Mucosa of descending colon (tissue), 3 donors: ENCODE data around the gene HDHD5. TPM values are rescaled to one million over a fixed set of nuclear protein-coding genes. Genes with fewer than 3 reads are reported as not detected.

Experiments
- ATAC-seq: fragments of 200-7000 bp; cut with Tn5 transposase; one replicate; pipeline ENCODE4 v1.9.1; 2020; ENCODE audit warnings: mild to moderate bottlenecking, moderate library complexity
- DNase-seq, 3 donors: peaks; one replicate each; pipeline ENCODE4 v3.0.0-alpha.2; 2020
- H3K36me3 ChIP-seq: fragments of 200-600 bp; one replicate; pipeline ENCODE4 v1.8.0; 2021; ENCODE audit warnings: low read depth, mild to moderate bottlenecking
- H3K4me1 ChIP-seq: fragments of 200-600 bp; one replicate; pipeline ENCODE4 v1.8.0; 2021; ENCODE audit warnings: low read depth, mild to moderate bottlenecking
- H3K4me3 ChIP-seq: fragments of 200-600 bp; one replicate; pipeline ENCODE4 v1.8.0; 2021; ENCODE audit warnings: mild to moderate bottlenecking
- H3K9me3 ChIP-seq: fragments of 200-600 bp; one replicate; pipeline ENCODE4 v1.8.0; 2021; ENCODE audit warnings: mild to moderate bottlenecking
- CTCF ChIP-seq: fragments of 200-600 bp; IDR thresholded peaks from one replicate; pipeline ENCODE4 v1.8.0; 2022; ENCODE audit warnings: antibody characterized with exemption, mild to moderate bottlenecking
- intact Hi-C, 2 donors: fragments of 100-400 bp; cut with DNase I in 1 of 2; cut with micrococcal nuclease in 1 of 2; formaldehyde crosslinking; loops; one replicate each; pipeline versions ENCODE4 v1.11.0 to v1.11.1; 2022; cut with DNase I, micrococcal nuclease
- total RNA-seq, 3 donors: library from RNA; stranded (reverse); fragmentation: NEBNext Ultra II Directional in 2 of 3; extraction: Animal tissue kit (Norgen Biotek cat#: 25700) in 2 of 3; gene quantifications; one replicate each; pipeline versions ENCODE4 v1.2.1 to v1.2.4, GENCODE V29; 2021 to 2023
- donor health status: DM: no; HTN: no; CAD: no; lungs with moderate emphysema.
- donor health status: DM: no; HTN: no; CAD: no.
- donor health status: DM: no; HTN: yes; CAD: no.

Gene HDHD5
- total RNA-seq, 3 donors from 2014 or later, result 31.0 to 36.1 (median 32.6) TPM

DNA sequence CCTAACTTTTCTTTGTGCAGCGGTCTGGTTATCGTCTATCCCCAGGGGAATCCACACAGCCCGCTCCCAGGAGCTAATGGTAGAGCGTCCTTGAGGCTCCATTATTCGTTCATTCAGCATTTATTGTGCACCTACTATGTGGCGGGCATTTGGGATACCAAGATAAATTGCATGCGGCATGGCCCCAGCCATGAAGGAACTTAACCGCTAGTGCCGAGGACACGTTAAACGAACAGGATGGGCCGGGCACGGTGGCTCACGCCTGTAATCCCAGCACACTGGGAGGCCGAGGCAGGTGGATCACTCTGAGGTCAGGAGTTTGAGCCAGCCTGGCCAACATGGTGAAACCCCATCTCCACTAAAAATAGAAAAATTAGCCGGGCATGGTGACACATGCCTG lies 49.1 kb downstream of the HDHD5 start:
- intact Hi-C loops, result no loop called here

GRCh38 chr22:17109113-17109865 lies 49.8 kb downstream of the HDHD5 start:
- Histone ChIP-seq H3K36me3 (peaks cover 9% of the 10 kb centered on the region), H3K4me3 (no peak overlapping the region), H3K4me1 (no peaks in the 10 kb centered on the region), H3K9me3 (no peaks in the 10 kb centered on the region)
- DNase-seq (no peak), ATAC-seq (no peak)
- no peak for TF ChIP-seq CTCF
- intact Hi-C loops, result no loop called here

More for the DNA sequence above, 49.1 kb downstream of the HDHD5 start:
- Histone ChIP-seq H3K9me3 (no peaks in the 10 kb centered on the region), H3K4me3 (no peak overlapping the region), H3K4me1 (no peaks in the 10 kb centered on the region), H3K36me3 (peaks cover 9% of the 10 kb centered on the region)
- ATAC-seq, result no peak
- no peak for TF ChIP-seq CTCF
- DNase-seq, result no peak

DNA sequence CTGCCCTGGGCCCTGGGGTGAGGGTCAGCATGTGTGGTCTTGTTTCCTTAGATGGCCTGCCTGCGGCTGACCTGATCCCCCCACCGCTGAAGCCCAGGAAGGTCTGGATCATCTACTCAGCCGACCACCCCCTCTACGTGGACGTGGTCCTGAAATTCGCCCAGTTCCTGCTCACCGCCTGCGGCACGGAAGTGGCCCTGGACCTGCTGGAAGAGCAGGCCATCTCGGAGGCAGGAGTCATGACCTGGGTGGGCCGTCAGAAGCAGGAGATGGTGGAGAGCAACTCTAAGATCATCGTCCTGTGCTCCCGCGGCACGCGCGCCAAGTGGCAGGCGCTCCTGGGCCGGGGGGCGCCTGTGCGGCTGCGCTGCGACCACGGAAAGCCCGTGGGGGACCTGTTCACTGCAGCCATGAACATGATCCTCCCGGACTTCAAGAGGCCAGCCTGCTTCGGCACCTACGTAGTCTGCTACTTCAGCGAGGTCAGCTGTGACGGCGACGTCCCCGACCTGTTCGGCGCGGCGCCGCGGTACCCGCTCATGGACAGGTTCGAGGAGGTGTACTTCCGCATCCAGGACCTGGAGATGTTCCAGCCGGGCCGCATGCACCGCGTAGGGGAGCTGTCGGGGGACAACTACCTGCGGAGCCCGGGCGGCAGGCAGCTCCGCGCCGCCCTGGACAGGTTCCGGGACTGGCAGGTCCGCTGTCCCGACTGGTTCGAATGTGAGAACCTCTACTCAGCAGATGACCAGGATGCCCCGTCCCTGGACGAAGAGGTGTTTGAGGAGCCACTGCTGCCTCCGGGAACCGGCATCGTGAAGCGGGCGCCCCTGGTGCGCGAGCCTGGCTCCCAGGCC lies 50.6 kb downstream of the HDHD5 start:
- TF ChIP-seq CTCF, result no peak
- peaks cover 9% of the 10 kb centered on the region for H3K36me3 ChIP-seq

DNA sequence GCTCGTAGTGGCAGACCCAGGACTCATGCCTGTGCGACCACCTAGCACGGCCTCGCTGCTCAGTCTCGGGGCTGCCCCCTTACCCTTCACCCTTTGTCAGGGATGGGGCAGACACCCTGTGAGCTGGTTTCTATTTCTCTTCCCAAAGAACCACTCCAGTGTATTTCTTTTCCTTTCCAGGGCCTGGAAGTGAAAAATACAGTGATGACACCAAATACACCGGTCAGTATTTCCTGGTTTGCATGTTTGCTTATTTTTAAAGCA lies 51.6 kb downstream of the HDHD5 start:
- peaks cover 9% of the 10 kb centered on the region for H3K36me3 ChIP-seq
- no peaks in the 10 kb centered on the region for H3K4me1 ChIP-seq
- no peak for DNase-seq
- H3K9me3 ChIP-seq, result no peaks in the 10 kb centered on the region
- intact Hi-C loops, result no loop called here
- ATAC-seq, result no peak
- TF ChIP-seq CTCF, result no peak
- no peak overlapping the region for H3K4me3 ChIP-seq

More for the DNA sequence above, 50.6 kb downstream of the HDHD5 start:
- ATAC-seq (no peak), DNase-seq (no peak)
- Histone ChIP-seq H3K4me1 (no peaks in the 10 kb centered on the region), H3K9me3 (no peaks in the 10 kb centered on the region), H3K4me3 (no peak overlapping the region)
- intact Hi-C loops, result no loop called here

DNA sequence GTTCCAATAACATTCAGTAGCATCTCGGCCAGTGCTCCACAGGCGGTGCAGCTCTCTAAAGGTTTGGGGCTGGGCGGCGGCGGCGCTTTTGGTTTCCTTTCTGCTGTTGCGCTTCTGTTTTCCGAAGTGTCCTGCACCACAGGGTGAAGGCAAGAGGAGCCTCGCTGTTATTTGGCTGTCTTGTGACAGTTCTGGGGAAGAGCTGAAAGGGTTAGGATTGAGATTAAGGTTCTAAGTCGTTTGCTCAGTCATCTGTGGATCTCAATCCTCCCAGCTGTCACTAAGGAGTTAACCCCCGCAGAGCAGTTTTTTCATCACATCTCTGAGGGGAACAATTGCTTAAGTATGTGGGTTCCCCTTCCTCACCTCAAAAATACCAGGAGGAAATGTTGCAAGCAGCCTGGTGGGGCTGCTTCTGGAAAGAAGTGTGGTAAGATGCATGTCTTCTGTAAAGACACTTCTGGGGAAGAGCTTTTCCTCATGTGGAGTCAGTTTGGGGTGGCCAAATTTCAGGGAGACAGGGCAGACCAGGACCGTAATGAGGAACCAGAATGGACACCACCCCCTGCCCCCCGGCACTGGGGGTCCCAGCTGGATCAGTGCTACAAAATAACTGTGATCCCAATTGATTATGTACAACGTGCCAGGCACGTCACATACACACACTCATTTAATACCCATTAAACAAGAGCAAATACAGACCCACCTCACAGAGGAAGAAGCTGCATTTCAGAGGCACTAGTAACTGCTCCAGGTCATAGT lies 52.1 kb downstream of the HDHD5 start:
- Histone ChIP-seq H3K4me1 (no peaks in the 10 kb centered on the region), H3K9me3 (no peaks in the 10 kb centered on the region), H3K4me3 (no peak overlapping the region), H3K36me3 (peaks cover 9% of the 10 kb centered on the region)
- ATAC-seq (peak; percentile 23), DNase-seq (no peak)
- intact Hi-C loops, result no loop called here
- no peak for TF ChIP-seq CTCF
